Measurements from ENCODE around the gene HDDC3.
A peak's percentile ranks its signal among the peaks of the same experiment; 100 is the strongest.

Gene HDDC3, protein sequence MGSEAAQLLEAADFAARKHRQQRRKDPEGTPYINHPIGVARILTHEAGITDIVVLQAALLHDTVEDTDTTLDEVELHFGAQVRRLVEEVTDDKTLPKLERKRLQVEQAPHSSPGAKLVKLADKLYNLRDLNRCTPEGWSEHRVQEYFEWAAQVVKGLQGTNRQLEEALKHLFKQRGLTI
- 17.8 to 25.4 reads per million in 2 donors for total RNA-seq

DNA sequence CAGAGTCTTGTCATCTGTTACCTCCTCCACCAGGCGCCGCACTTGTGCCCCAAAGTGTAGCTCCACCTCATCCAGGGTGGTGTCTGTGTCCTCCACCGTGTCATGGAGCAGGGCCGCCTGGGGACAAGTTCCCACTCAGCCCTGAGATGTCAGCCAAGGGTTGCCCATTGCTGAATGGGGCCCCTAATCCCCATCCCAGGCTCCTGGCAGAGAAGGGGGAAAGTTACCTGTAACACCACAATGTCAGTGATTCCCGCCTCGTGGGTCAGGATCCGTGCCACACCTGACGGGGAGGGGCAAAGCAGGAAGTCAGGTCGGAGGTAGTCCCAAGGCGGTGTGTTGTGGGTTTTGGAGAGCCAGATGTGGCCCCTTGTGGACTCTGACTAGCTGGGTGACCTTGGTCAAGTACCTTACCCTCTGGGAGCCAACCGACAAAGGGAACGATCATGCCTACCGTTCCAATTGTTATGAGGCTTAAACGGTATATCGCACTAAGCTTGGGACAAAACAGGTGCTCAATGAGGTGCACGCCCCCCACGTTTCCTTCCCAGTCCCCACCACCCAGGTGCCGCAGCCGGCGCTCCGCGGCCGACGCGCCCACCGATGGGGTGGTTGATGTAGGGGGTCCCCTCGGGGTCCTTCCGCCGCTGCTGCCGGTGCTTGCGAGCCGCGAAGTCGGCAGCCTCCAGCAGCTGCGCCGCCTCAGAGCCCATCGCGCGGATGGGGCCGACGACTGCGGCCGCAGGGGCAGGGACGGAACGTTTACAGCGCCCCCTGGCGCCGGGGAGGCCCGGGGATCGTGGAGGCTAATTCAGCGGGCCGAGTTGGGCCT is at the start of gene HDDC3:
TSS of gene HDDC3 (minus strand) at position 722 of the 832 bp plus-strand sequence. CDS start at position 713, 9 bp downstream.
- peak; percentile 77 for DNase-seq

DNA sequence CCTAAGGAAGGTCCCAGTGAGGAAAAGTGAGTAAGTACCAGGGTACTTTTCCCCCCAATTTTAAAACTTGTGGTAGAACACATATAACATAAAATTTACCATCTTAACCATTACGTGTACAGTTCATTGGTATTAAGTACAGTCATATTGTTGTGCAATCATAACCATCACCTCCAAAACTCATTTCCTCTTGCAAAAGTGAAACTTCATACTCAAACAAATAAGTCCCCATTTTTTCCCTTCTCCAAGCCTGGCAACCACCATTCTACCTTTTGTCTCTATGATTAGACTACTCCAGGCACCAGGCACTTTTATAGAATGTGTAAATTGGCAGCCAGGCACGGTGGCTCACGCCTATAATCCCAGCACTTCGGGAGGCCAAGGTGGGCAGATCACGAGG is 49.8 kb upstream of the HDDC3 start:
- no peak for DNase-seq

DNA sequence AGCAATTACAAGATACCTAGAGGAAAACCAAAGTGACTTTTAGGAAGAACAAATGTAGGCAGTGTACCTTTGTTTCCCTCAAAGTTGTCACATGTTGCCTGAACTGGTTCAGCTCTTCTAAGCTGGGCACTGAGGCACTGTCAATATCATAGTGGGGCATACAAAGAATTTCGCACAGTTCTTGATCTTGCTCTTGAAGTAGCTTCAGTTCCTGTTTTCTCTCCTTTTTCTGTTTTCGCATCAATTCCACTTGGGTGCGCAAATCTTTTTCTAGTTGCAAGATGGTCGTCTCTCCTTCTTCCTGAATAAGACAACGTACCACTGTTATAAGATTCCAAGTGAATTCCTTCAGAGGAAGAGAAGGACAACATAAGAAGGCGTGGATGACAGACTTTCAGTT is 49.3 kb upstream of the HDDC3 start:
- DNase-seq: no peak

DNA sequence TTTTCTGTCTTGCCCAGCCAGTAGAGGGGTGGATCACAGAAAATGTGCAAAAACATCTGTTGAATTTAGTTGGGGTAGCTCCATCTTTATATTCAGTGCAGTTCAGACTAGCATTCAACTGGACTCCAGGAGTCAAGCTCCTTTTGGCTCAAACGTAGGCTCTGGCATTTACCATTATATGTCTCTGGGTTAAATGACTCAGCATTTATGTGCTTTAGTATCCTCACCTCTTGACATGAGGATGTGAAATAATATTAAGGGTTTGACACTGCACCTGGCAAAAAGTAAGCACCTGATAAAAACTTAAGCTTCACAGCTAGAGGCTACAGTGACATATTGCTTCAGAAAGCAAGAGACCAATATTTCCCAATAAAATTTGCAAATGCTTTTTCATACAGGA is 47.2 kb upstream of the HDDC3 start:
- DNase-seq: no peak

DNA sequence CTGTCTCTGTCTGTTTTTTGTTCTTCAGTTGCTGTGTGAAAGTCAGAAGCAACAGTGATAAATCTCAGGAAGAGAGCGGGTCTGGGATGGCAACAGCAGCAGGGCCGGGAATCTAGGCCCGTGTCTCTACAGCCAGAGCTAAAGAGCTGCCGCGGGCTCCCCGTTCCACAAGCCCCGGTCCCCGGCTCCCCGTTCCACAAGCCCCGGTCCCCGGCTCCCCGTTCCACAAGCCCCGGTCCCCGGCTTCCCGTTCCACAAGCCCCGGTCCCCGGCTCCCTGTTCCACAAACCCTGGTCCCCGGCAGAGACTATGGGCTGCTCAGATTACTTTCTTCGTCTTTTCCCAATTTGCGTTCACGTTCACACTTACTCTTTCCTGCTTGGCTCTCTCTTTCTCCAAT is 41.9 kb upstream of the HDDC3 start:
- DNase-seq: no peak

DNA sequence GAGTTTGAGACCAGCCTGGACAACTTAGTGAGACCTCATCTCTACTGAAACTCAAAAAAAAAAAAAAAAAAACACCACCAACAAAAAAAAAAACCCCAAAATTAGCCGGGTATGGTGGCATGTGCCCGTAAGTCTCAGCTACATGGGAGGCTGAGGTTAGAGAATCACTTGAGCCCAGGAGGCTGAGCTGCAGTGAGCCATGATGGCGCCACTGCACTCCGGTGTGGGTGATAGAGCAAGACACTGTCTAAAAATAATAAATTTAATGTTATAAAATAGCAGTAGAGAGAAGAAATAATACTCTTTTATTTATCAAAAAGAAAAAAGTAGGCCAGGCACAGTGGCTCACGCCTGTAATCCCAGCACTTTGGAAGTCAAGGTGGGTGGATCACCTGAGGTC is 39.8 kb upstream of the HDDC3 start:
- DNase-seq: no peak

DNA sequence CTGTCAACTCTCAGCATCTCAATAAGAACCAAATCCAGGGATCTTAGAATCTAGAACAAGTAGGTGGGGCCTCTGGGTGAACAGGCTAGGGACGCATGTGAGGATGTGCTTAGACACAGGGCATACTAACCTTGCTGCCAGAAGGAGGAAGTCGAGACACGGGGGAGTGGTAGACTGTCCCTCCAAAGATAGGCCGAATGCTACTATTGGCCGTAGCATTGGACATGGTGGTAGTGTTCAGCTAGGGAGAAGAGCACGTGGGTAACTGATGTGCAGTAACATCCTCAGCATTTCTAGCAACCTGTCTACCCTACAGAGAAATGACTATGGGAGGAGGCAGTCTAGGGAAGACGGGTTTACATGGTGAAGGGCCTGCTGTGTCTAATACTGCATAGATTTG is 37.9 kb upstream of the HDDC3 start:
- no peak for DNase-seq

DNA sequence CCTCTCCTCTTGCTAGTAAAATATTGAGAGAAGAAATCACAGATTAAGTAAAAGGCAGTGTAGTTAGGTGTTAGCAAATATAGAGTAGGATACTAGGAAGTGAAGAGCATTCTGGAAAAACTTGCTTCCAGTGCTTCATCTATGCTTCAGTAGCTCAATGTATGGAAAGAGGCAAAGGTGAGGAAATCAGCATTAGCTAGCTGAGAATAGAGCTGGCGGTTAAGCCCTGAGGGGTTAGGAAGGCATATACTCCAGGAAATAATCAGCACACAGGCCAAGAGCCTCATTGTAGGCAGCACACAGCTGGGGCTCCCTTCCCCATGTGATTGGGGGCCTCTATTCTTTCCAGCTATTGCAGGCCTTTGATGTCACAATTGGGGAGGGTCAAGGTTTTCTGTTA is 36.1 kb upstream of the HDDC3 start:
- DNase-seq: no peak

DNA sequence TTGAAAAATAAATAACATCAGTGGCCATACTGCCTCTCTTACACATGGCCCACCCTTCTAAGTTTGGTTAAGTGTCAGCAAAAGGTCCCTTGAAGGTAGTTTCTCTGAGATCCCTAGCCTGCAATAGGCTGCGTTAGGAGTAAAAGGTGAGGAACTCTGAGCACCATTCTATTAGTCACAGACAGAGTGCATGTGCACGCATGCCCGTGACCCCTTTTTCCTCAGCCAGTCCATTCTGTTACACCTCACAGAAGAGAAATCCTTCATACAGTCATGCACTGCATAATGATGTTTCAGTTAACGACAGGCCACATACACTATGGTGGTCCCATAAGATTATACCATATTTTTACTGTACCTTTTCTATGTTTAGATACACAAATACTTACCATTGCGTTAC is 34.9 kb upstream of the HDDC3 start:
- DNase-seq: no peak

DNA sequence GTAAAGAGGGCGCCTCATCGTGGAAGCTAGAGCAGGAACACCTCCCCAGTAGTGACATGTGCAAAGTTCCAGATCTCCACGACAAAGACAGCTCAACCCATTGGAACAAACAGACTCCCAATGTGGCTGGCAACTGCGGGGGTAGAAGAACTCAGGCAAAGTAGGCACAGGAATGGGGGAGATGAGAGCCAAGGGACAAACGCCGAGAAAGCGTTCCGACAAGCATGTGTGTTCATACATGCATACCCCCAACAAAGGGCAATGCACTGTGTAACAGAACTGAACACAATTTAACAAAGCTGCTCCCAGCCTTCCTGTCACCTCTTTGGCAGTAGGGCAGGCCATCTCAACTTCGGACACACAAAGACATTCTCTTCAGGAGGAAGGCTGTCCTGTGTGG is 33.9 kb upstream of the HDDC3 start:
- DNase-seq: no peak

DNA sequence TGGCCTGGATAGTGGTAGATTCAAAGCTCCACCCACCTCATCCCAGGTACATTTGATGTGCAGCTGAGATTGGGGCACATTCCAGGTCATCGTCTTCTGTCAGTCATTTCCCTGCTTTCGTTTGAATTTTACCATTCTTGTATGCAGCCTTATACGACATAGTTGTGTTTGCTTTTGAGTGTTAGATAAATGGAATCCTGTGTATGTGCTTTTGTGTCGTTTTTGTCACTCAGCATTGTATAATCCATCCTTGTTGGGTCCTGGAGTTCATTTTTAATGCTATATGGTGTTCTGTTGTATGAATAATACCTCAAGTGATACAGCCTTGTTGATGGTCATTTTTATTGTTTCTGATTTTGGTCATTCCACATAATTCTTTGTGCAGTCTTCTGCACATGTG is 29.7 kb upstream of the HDDC3 start:
- DNase-seq: no peak

DNA sequence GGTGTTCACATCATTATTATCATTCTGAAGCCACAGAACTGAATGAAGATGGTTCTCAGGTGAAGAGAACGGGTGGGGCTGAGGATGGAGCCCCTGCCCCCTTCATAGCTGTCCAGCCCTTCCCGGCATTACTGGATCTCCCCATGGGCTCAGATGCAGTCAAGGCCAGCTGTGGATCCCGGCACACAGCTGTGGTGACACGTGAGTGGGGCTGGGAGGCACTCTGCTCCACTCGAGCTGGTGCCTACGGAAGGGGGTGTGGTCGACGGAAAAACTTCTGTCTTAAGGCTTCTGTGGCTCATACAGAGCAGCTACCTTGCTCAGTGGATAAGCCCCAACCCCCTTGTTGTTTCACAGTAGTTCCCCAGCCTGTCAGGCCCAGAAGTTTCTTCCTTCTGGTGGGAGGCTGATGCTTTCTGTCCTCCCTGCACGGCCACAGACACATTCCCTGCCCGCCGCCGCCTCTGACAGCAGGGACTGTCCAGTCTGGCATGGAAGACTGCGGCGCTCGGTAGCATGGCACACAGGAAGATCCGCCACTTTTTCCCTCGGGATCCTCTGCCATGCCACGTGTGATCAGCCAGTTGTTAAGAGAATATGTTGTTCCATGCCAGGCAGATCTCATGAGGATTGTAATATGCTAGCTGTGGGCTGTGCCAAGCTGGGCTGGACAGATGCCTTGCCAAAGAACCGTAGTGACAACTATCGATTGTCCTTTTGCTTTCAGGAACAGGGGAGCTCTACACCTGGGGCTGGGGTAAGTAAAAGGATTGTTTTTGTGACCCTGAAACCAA is 28.1 kb upstream of the HDDC3 start:
- DNase-seq: no peak

DNA sequence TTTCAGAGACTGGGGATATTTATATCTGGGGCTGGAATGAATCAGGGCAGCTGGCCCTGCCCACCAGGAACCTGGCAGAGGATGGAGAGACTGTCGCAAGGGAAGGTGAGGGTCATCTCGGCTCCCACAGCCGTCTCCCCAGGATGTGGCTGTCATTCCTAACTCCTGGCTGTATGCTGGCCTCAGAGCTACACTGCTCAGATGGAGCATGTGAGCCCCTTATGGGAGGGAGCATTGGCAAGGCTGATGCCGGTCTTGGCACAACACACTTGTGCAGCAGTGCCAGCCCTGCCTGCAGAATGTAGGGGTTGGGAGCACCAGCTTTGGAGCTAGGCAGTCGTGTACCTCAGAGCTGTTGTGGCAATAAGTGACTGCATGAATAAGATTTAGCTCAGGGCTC is 27.5 kb upstream of the HDDC3 start:
- DNase-seq: no peak

DNA sequence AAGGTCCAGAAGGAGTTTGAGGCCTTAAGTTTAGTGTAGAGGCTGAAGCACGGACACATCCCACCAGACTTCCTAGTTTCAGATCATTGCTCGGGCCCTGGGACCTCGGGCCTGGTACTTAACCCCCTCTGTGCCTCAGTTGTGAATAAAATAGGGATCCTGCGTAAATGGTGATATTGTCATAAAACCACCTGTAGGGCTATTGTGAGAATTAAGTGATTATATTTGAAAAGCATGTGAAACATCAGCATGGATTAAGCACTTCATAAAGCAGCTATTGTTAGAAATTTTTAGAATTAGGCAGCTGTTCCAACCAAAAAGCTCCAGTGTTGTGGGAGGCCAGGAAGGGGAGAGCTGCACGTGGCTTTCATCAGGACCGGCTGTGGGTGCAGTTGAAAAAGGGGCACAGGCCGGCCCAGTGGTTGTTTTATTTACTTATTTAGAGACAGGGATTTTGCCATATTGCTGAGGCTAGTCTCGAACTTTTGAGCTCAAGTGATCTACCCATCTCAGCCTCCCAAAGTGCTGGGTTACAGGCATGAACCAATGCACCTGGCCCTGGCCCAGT is 26.8 kb upstream of the HDDC3 start:
- DNase-seq: no peak

DNA sequence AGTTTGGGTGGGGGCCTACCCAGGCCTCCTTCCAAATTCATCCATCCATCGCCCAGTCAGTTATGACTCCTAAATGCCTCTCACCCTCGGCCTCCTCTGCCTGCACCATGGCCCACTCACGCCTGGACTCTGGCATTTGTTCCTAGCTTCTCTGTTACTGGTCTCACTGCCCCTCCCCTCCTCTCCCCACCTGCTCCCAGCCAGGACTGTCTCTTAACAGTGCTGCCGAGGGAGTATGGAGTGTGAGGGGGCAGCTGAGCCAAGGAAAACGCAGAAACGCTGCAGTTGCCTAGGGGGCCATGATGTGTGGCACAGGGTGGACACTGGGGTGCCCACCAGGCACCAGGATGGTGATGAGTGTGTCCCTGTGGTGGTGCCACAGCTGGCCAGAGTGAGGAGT is 25.4 kb upstream of the HDDC3 start:
- DNase-seq: no peak

DNA sequence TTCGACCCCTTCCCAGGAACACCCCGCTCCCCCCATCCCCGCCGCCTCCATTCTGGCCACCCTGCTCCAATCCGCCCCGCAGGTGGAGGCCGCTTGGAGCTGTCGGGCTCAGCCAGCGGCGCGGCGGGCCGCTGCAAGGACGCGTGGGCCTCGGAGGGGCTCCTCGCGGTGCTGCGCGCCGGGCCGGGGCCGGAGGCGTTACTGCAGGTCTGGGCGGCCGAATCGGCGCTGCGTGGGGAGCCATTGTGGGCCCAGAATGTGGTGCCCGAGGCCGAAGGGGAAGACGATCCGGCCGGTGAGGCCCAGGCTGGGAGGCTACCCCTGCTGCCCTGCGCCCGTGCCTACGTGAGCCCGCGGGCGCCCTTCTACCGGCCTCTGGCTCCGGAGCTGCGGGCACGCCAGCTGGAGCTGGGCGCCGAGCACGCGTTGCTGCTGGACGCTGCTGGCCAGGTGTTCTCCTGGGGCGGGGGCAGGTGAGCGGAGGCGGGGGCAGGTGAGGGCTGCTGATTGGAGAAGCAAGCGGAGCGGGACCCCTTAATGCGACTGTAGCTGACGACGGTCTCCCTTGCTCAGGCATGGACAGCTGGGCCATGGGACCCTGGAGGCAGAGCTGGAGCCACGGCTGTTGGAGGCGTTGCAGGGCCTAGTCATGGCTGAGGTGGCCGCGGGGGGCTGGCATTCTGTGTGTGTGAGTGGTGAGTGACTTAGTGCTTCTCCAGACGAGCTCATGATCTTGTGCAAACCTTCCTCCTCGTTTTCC is 24.9 kb upstream of the HDDC3 start:
- no peak for DNase-seq

DNA sequence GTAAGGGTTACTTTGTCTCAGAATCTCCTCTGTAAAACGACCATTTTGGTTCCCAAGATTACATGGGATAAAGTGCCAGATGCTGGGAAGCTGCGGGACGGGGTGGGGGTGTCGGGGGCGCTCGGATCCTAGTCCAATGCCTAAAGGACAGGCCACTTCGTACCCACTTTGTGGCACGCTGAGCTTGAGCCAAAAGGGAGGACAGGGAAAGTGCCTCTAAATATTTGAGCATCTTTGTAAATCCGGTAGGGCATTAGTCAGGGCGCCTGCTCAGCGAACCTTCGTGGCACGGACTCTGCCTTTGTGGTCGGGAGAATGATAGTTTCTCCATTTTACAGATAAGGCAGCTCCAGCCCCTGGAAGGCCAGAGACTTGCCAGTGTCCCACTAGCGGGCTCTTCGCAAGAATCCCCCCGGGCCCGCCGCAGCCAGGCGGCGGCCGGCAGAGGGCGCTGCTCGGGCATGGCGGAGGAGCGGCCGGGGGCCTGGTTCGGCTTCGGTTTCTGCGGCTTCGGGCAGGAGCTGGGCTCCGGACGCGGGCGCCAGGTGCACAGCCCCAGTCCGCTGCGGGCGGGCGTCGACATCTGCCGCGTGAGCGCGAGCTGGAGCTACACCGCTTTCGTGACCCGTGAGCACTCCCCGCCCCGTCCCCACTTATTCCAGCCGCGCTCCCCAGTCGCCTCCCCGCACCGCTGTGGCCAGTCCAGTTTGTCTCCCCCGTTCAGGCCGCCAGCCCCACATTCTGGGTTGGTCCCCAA is 24.1 kb upstream of the HDDC3 start:
- peak; percentile 28 for DNase-seq

DNA sequence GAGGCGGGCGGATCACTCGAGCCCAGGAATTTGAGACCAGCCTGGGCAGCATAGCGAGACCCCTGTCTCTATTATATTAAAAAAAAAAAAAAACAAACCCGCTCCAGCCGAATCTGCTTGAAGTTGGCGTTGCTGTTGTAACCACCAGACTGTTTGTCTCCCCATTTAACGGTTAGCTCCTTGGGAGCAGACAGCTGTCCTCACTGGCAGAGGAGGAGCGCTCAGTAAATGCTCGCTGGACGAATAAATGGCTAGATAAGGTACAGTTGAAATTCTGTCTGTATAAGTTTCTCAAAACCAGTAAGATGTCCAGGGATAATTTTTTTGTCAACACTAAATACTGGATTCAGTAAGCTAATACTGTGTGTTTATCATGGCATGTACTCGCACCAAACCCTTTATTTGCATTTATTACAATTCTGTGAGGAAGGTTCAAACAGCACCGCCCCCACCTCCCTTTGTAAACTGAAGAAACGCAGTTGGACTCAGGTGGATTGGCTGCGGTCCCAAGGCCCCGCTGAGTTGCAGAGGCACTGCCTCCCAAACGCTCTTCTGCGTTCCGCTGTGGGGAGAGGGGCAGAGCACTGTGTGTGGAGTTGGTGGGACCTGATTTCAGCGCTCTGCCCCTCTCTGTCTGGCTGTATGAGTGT is 23.4 kb upstream of the HDDC3 start:
- DNase-seq: no peak

DNA sequence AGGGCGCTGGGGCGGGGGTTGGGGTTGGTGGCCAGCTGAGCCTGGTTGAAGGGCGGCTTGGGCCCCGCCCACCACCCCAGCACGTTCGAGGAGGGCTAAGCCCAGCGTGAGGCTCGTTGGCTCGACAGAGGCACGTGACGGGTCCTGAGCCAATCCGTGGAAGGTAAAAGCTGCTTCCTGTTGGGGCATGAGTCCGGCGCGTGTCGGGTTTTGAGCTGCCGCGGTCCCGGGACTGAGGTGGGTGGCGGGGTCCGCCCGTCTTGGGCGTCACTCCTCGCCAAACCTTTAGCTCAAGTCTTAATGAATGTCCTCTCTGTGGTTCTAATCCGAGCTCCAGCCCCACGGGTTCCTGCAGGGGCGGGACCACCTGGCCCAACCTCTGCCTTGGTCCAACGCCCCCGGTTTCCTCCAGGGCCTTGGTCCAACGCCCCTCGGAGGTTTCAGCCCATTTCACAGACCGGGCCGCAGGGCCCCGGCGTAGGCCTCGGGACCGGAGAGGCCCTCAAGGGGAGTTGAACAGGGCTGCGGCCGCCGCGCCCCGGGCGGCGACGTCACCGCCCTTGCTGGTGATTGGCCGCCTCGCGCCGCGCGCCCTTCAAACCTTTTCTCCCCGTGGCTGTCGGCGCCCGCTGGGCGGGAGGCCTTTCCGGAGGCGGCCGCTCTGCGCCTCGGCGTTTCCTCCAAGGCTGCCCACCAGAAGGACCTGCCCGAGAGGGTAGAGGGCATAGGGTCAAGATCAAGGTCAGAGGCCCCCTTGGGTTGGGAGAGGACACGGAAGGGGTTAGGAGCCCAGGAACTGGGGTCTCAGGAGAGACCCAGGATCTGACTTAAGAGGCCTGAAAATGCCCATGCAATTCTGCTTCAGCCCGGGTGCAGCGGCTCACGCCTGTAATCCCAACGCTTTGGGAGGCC is 22.6 kb upstream of the HDDC3 start, which contains the start of gene RCCD1:
TSS of gene RCCD1 (plus strand) at position 173 of the 912 bp plus-strand sequence. CDS start 1,851 bp downstream, outside the sequence.
- peak; percentile 70 for DNase-seq
